DND-41 (cell line): ENCODE data around the gene MYO5A.

Source experiments
- EZH2 ChIP-seq: IDR thresholded peaks from 3 replicates; pipeline ENCODE4 v1.6.1; 2012; ENCODE audit warnings: borderline replicate concordance, low read depth, mild to moderate bottlenecking, moderate library complexity, low read length, inconsistent platforms; ENCODE audit not compliant: severe bottlenecking
- TF ChIP-seq, protein P1 (sequence below): IDR thresholded peaks from 2 replicates; pipeline ENCODE4 v1.5.1; 2012; ENCODE audit warnings: borderline replicate concordance, low read length, moderate library complexity, mild to moderate bottlenecking; ENCODE audit not compliant: poor library complexity, severe bottlenecking; ENCODE audit errors: extremely low read depth

DNA sequence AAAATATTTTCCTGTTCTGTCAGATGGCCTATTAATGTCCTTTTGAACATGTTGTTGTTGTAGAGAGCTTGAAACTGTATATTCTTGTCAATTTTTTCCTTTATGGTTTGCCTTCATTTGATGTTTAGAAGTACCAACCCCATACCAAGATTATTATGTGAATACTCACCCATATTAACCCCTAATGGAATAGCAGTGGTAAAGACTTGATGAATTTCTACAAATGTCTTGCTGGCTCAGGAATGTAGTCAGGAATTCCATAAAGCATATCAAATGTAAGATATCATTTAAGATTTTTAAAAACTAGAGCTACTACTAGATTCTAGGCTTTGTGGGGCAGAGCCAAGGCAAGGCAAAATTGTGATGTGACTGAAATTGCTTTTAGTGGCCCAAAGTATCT lies 30.0 kb downstream of the MYO5A start:
- TF ChIP-seq, protein P1, sequence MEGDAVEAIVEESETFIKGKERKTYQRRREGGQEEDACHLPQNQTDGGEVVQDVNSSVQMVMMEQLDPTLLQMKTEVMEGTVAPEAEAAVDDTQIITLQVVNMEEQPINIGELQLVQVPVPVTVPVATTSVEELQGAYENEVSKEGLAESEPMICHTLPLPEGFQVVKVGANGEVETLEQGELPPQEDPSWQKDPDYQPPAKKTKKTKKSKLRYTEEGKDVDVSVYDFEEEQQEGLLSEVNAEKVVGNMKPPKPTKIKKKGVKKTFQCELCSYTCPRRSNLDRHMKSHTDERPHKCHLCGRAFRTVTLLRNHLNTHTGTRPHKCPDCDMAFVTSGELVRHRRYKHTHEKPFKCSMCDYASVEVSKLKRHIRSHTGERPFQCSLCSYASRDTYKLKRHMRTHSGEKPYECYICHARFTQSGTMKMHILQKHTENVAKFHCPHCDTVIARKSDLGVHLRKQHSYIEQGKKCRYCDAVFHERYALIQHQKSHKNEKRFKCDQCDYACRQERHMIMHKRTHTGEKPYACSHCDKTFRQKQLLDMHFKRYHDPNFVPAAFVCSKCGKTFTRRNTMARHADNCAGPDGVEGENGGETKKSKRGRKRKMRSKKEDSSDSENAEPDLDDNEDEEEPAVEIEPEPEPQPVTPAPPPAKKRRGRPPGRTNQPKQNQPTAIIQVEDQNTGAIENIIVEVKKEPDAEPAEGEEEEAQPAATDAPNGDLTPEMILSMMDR: no peak
- no peak for TF ChIP-seq EZH2
